GM23338 (cell line): ENCODE results near the gene RAC2. TPM values are rescaled to one million over a fixed set of nuclear protein-coding genes. Genes with fewer than 3 reads are reported as not detected.

ENCODE experiments used
- ATAC-seq: fragments of 200-7000 bp; cut with Tn5 transposase; 3 replicates; pipeline ENCODE4 v1.9.1; 2020
- DNase-seq: peaks from one replicate; pipeline ENCODE4 v3.0.0-alpha.2; 2015; ENCODE audit warnings: low spot score
- H2AFZ ChIP-seq: fragments of 200-600 bp; sonication (generic); 2 replicates; pipeline ENCODE4 v1.8.0; 2016; ENCODE audit warnings: antibody characterized with exemption, mild to moderate bottlenecking, moderate library complexity
- H3F3A ChIP-seq: fragments of 200-600 bp; sonication (generic); replicated peaks from 2 replicates; pipeline ENCODE4 v1.8.0; 2017; ENCODE audit warnings: antibody characterized with exemption, mixed run types, low read depth
- H3K27ac ChIP-seq: fragments of 200-600 bp; sonication (generic); 2 replicates; pipeline ENCODE4 v1.6.1; 2016; ENCODE audit warnings: low read depth
- H3K27me3 ChIP-seq: fragments of 200-600 bp; sonication (generic); 2 replicates; pipeline ENCODE4 v1.8.0; 2016; ENCODE audit warnings: mild to moderate bottlenecking, mixed run types, moderate library complexity; ENCODE audit not compliant: insufficient read depth
- H3K36me3 ChIP-seq: fragments of 200-600 bp; sonication (generic); 2 replicates; pipeline ENCODE4 v1.8.0; 2016; ENCODE audit warnings: mild to moderate bottlenecking; ENCODE audit not compliant: insufficient read depth
- H3K4me1 ChIP-seq: fragments of 200-600 bp; sonication (generic); 2 replicates; pipeline ENCODE4 v1.8.0; 2016; ENCODE audit warnings: mild to moderate bottlenecking, moderate library complexity; ENCODE audit not compliant: insufficient read depth
- H3K4me2 ChIP-seq: fragments of 200-600 bp; sonication (generic); 2 replicates; pipeline ENCODE4 v1.7.1; 2017; ENCODE audit warnings: mixed run types
- H3K4me3 ChIP-seq: fragments of 200-600 bp; sonication (generic); 2 replicates; pipeline ENCODE4 v1.6.1; 2016; ENCODE audit warnings: mixed run types
- H3K79me2 ChIP-seq: fragments of 200-600 bp; sonication (generic); replicated peaks from 2 replicates; pipeline ENCODE4 v1.8.0; 2017; ENCODE audit warnings: mild to moderate bottlenecking; ENCODE audit not compliant: insufficient read depth
- H3K9me2 ChIP-seq: fragments of 200-600 bp; sonication (generic); 2 replicates; pipeline ENCODE4 v1.8.0; 2017; ENCODE audit not compliant: insufficient read depth
- H4K20me1 ChIP-seq: fragments of 200-600 bp; sonication (generic); replicated peaks from 2 replicates; pipeline ENCODE4 v1.8.0; 2017; ENCODE audit warnings: mild to moderate bottlenecking; ENCODE audit not compliant: insufficient read depth
- H3K27ac Mint-ChIP-seq: 2 replicates; pipeline ENCODE4 v1.8.0; 2020; ENCODE audit warnings: inconsistent platforms, mild to moderate bottlenecking, moderate library complexity, mixed read lengths
- H3K27me3 Mint-ChIP-seq: 3 replicates; pipeline ENCODE4 v1.8.0; 2022; ENCODE audit warnings: low read depth, mild to moderate bottlenecking, moderate library complexity, mixed read lengths, inconsistent platforms; ENCODE audit not compliant: insufficient read depth, poor library complexity
- H3K36me3 Mint-ChIP-seq: 3 replicates; pipeline ENCODE4 v1.8.0; 2021; ENCODE audit warnings: low read depth, mild to moderate bottlenecking, inconsistent platforms, moderate library complexity, mixed read lengths
- H3K4me1 Mint-ChIP-seq: 3 replicates; pipeline ENCODE4 v1.8.0; 2020; ENCODE audit warnings: mild to moderate bottlenecking, inconsistent platforms, mixed read lengths
- H3K4me3 Mint-ChIP-seq: 3 replicates; pipeline ENCODE4 v1.8.0; 2021; ENCODE audit warnings: moderate library complexity, mild to moderate bottlenecking, inconsistent platforms, mixed read lengths
- H3K9me3 Mint-ChIP-seq: 3 replicates; pipeline ENCODE4 v1.8.0; 2020; ENCODE audit warnings: moderate library complexity, mild to moderate bottlenecking, inconsistent platforms, mixed read lengths
- CREB1 ChIP-seq: fragments of 250-450 bp; sonication (Bioruptor Pico); IDR thresholded peaks from 2 replicates; pipeline ENCODE4 v1.5.0; 2020; ENCODE audit warnings: low read depth, mild to moderate bottlenecking, moderate library complexity
- CTCF ChIP-seq, 2 experiments: fragments of 200-600 bp in 1 of 2; sonication (generic) in 1 of 2; conservative IDR thresholded peaks; 2 replicates each; pipeline versions ENCODE4 v1.5.1 to v1.6.1; 2016 to 2017; ENCODE audit warnings: antibody characterized with exemption in 2 of 2, low read depth in 2 of 2, mild to moderate bottlenecking in 2 of 2, moderate library complexity in 1 of 2
- ETS1 ChIP-seq: IDR thresholded peaks from 2 replicates; pipeline ENCODE4 v1.6.1; 2016; ENCODE audit warnings: antibody characterized with exemption
- EZH2 ChIP-seq: fragments of 200-600 bp; sonication (generic); IDR thresholded peaks from one replicate; pipeline ENCODE4 v1.8.0; 2017; ENCODE audit warnings: antibody characterized with exemption, mild to moderate bottlenecking, low read depth; ENCODE audit not compliant: unreplicated experiment
- EZH2phosphoT487 ChIP-seq: fragments of 200-600 bp; sonication (generic); IDR thresholded peaks from one replicate; pipeline ENCODE4 v1.8.1; 2018; ENCODE audit warnings: antibody characterized with exemption; ENCODE audit not compliant: unreplicated experiment
- JUNB ChIP-seq: IDR thresholded peaks from one replicate; pipeline ENCODE4 v1.6.1; 2016; ENCODE audit warnings: antibody characterized with exemption; ENCODE audit not compliant: unreplicated experiment
- NANOG ChIP-seq: IDR thresholded peaks from 2 replicates; pipeline ENCODE4 v1.6.1; 2016; ENCODE audit warnings: antibody characterized with exemption, borderline replicate concordance
- POLR2AphosphoS5 ChIP-seq: IDR thresholded peaks from 2 replicates; pipeline ENCODE4 v1.6.1; 2016; ENCODE audit warnings: antibody characterized with exemption, low read depth
- REST ChIP-seq: IDR thresholded peaks from one replicate; pipeline ENCODE4 v1.6.1; 2018; ENCODE audit warnings: antibody characterized with exemption; ENCODE audit not compliant: unreplicated experiment
- ZNF462 ChIP-seq: fragments of 250-450 bp; sonication (Bioruptor Pico); IDR thresholded peaks from 2 replicates; pipeline ENCODE4 v1.5.0; 2020; ENCODE audit warnings: mild to moderate bottlenecking, moderate library complexity
- polyA plus RNA-seq: library from polyadenylated mRNA; unstranded; fragments of >200 nt; fragmentation: Nextera tagmentation; extraction: Ambion mirVana; gene quantifications from 2 replicates; pipeline ENCODE4 v1.2.1, GENCODE V29; 2016
- total RNA-seq: library from RNA; depleted of rRNA; stranded (reverse); fragments of >200 nt; shearing (Covaris generic); gene quantifications from 2 replicates; pipeline ENCODE4 v1.2.3, GENCODE V29; 2014

RAC2 gene
- total and polyA plus RNA-seq, 2 experiments from 2014 or later, result 2.4 to 2.7 TPM

GRCh38 chr22:37199760-37200108 lies 44.3 kb downstream of the RAC2 start (continued):
- no peak for TF ChIP-seq REST
- TF ChIP-seq ZNF462 (CRISPR knock-in tag), result no peak

- Histone ChIP-seq H3K4me1 (peaks cover 8% of the 10 kb centered on the region; the same call in 1 of the 2 replicates), H3K9me2 (no peaks in the 10 kb centered on the region), H3K27me3 (no peaks in the 10 kb centered on the region), H3K79me2 (no peaks in the 10 kb centered on the region), H3K4me2 (peak overlapping the region; percentile 92), H3K4me3 (peak overlapping the region; percentile 75), H3F3A (no peaks in the 10 kb centered on the region), H3K36me3 (no peaks in the 10 kb centered on the region), H3K27ac (no peak overlapping the region), H2AFZ (peak overlapping the region; percentile 93), H4K20me1 (no peaks in the 10 kb centered on the region)
- peak overlapping the region; percentile 79 for H3K4me3 Mint-ChIP-seq
- peaks cover 5% of the 10 kb centered on the region for H3K27me3 Mint-ChIP-seq
- peak; percentile 96 for TF ChIP-seq POLR2AphosphoS5
- peak; percentile 59 to 82 for TF ChIP-seq CTCF (conservative IDR thresholded peaks at IDR 0.05; ENCODE audit: low read depth in 2 of 2)
- no peak for TF ChIP-seq EZH2
- peak; percentile 57 for TF ChIP-seq CREB1 (CRISPR knock-in tag)
- no peak for TF ChIP-seq JUNB
- no peak for TF ChIP-seq EZH2phosphoT487
- TF ChIP-seq ETS1, result peak; percentile 36; the same call in 1 of the 2 replicates
- no peak for TF ChIP-seq NANOG
- peak; percentile 98 for DNase-seq
- no peaks in the 10 kb centered on the region; the same call in 2 of the 3 replicates for H3K9me3 Mint-ChIP-seq
- H3K27ac Mint-ChIP-seq, result no peak overlapping the region
- H3K36me3 Mint-ChIP-seq, result peaks cover 6% of the 10 kb centered on the region; the same call in 2 of the 3 replicates
- peak; percentile 92 for ATAC-seq
- peaks cover 15% of the 10 kb centered on the region for H3K4me1 Mint-ChIP-seq
Observed at GRCh38 chr22:37199103-37199759, 44.8 kb downstream of the RAC2 start.
